Ovary (tissue), 9 donors: ENCODE results near the gene COX4I1. TPM values are rescaled to one million over a fixed set of nuclear protein-coding genes. Genes with fewer than 3 reads are reported as not detected.

Experiments
- DNase-seq, 5 donors: peaks; one replicate each; pipeline ENCODE4 v3.0.0-alpha.2; 2019 to 2020
- H3K27ac ChIP-seq, 2 donors: fragments of 200-600 bp; one replicate each; pipeline versions ENCODE4 v1.5.1 to v1.8.0; 2019 to 2022
- H3K27me3 ChIP-seq: fragments of 200-600 bp; one replicate; pipeline ENCODE4 v1.8.0; 2022
- H3K36me3 ChIP-seq: fragments of 200-600 bp; sonication (generic); one replicate; pipeline ENCODE4 v1.5.1; 2019
- H3K4me1 ChIP-seq: one replicate; pipeline ENCODE4 v1.8.1; 2013; ENCODE audit warnings: mild to moderate bottlenecking, moderate library complexity; ENCODE audit not compliant: insufficient read depth
- H3K4me3 ChIP-seq: fragments of 200-600 bp; sonication (generic); one replicate; pipeline ENCODE4 v1.5.1; 2017
- H3K9me3 ChIP-seq, 2 donors: fragments of 200-600 bp in 1 of 2; sonication (generic) in 1 of 2; one replicate each; pipeline versions ENCODE4 v1.5.1 to v1.8.1; 2013 to 2019; ENCODE audit warnings: mild to moderate bottlenecking in 1 of 2, moderate library complexity in 1 of 2
- CTCF ChIP-seq, 3 donors: fragments of 450-650 bp in 2 of 3; fragments of 200-600 bp in 1 of 3; IDR thresholded peaks; one replicate each; pipeline versions ENCODE4 v1.5.1 to v1.8.0; 2016 to 2022; ENCODE audit warnings: antibody characterized with exemption in 3 of 3, mild to moderate bottlenecking in 1 of 3
- EP300 ChIP-seq: sonication (generic); formaldehyde crosslinking; IDR thresholded peaks from one replicate; pipeline ENCODE4 v1.6.1; 2017; ENCODE audit warnings: antibody characterized with exemption
- POLR2A ChIP-seq: fragments of 450-650 bp; IDR thresholded peaks from one replicate; pipeline ENCODE4 v1.6.1; 2017; ENCODE audit warnings: antibody characterized with exemption, mild to moderate bottlenecking, moderate library complexity
- WGBS, 3 donors: extraction: QIAGEN DNeasy Blood & Tissue Kit in 1 of 3; methylation state at CpG; one replicate each; pipeline versions ENCODE4 v1.1.5 to v1.1.7; 2013 to 2017; 5-methylcytosine and 5-hydroxymethylcytosine counted together
- intact Hi-C, 4 donors: fragments of 100-400 bp; cut with DNase I; formaldehyde crosslinking; loops; one replicate each; pipeline versions ENCODE4 v1.11.0 to v1.15.1; 2022 to 2023
- polyA plus RNA-seq, 2 donors: library from polyadenylated mRNA; stranded (reverse); fragments of 200-250 nt in 1 of 2; fragments of 350-450 nt in 1 of 2; fragmentation: Illumina TruSeq in 1 of 2; extraction: RNeasy Lipid Tissue Mini Kit (QIAGEN cat#74804) in 1 of 2; gene quantifications; one replicate each; pipeline ENCODE4 v1.2.3, GENCODE V29; 2013 to 2014
- total RNA-seq, 7 donors: library from RNA; depleted of rRNA in 2 of 7; stranded (reverse); fragments of >200 nt in 2 of 7; fragmentation: NEBNext Ultra II Directional in 3 of 7; extraction: Animal tissue kit (Norgen Biotek cat#: 25700) in 3 of 7; gene quantifications; one replicate each; pipeline versions ENCODE4 v1.1.0 to v1.2.4, GENCODE V29; 2016 to 2023
- donor health status: DM: no; HTN: no; CAD: no; lungs with moderate emphysema.
- donor health status: DM: no; HTN: no; CAD: no.
- donor health status: Bipolar disorder and iron deficiency.
- donor health status: DM: yes; HTN: yes; CAD: no.
- donor health status: DM: no; HTN: no; CAD: no.
- donor health status: DM: yes; HTN: yes; CAD: no.

COX4I1 gene
- total and polyA plus RNA-seq, 9 donors: 378 to 750 (median 471) TPM

- TF ChIP-seq CTCF (IDR thresholded peaks at IDR 0.05) (no peak), POLR2A (no peak), EP300 (no peak)
- 75 to 79% (median 75%) methylated on average over 4 of the region's 4 CpGs for WGBS, 3 donors
- Histone ChIP-seq H3K27me3 (no peaks in the 10 kb centered on the region), H3K4me1 (no peaks in the 10 kb centered on the region), H3K27ac (no peak overlapping the region), H3K9me3 (no peaks in the 10 kb centered on the region), H3K36me3 (no peaks in the 10 kb centered on the region), H3K4me3 (no peak overlapping the region)
- intact Hi-C loops: no loop called here
- DNase-seq: no peak
Observed at GRCh38 chr16:85777583-85778310, 21.7 kb upstream of the COX4I1 start.

- TF ChIP-seq EP300 (no peak), CTCF (IDR thresholded peaks at IDR 0.05) (no peak)
- no peaks in the 10 kb centered on the region for H3K9me3 ChIP-seq
- no peaks in the 10 kb centered on the region for H3K36me3 ChIP-seq
- intact Hi-C loops: no loop called here
- no peak overlapping the region for H3K4me3 ChIP-seq
- 80 to 84% (median 82%) methylated on average over 12 of the region's 12 CpGs for WGBS, 3 donors
- H3K4me1 ChIP-seq: no peaks in the 10 kb centered on the region
- no peak for DNase-seq
- no peaks in the 10 kb centered on the region for H3K27me3 ChIP-seq
- H3K27ac ChIP-seq: no peak overlapping the region
Observed at GRCh38 chr16:85778873-85779272, 20.6 kb upstream of the COX4I1 start.

GRCh38 chr16:85780281-85780680, 19.2 kb upstream of the COX4I1 start:
- Histone ChIP-seq H3K4me3 (no peak overlapping the region), H3K36me3 (no peaks in the 10 kb centered on the region), H3K4me1 (no peaks in the 10 kb centered on the region), H3K9me3 (no peaks in the 10 kb centered on the region), H3K27ac (no peak overlapping the region), H3K27me3 (no peaks in the 10 kb centered on the region)
- WGBS, 3 donors: 89 to 90% (median 89%) methylated on average over 26 of the region's 26 CpGs
- intact Hi-C loops: no loop called here
- no peak for TF ChIP-seq POLR2A
- no peak for TF ChIP-seq EP300
- TF ChIP-seq CTCF (IDR thresholded peaks at IDR 0.05): no peak
- DNase-seq: no peak

- TF ChIP-seq EP300 (no peak), POLR2A (no peak), CTCF (IDR thresholded peaks at IDR 0.05) (no peak)
- no peaks in the 10 kb centered on the region for H3K36me3 ChIP-seq
- 84 to 90% (median 86%) methylated on average over 10 of the region's 10 CpGs for WGBS, 3 donors
- no peak overlapping the region for H3K4me3 ChIP-seq
- H3K27me3 ChIP-seq: no peaks in the 10 kb centered on the region
- DNase-seq: no peak
- intact Hi-C loops: no loop called here
- no peaks in the 10 kb centered on the region for H3K9me3 ChIP-seq
- no peak overlapping the region for H3K27ac ChIP-seq
- no peaks in the 10 kb centered on the region for H3K4me1 ChIP-seq
Observed at GRCh38 chr16:85781156-85781555, 18.3 kb upstream of the COX4I1 start.
